Ovary (tissue), 3 donors: ENCODE results near the gene DCAF7.

ENCODE experiments used
- CTCF ChIP-seq, 3 donors: fragments of 450-650 bp in 2 of 3; fragments of 200-600 bp in 1 of 3; IDR thresholded peaks; one replicate each; pipeline versions ENCODE4 v1.5.1 to v1.8.0; 2016 to 2022; ENCODE audit warnings: antibody characterized with exemption in 3 of 3, mild to moderate bottlenecking in 1 of 3
- POLR2A ChIP-seq: fragments of 450-650 bp; IDR thresholded peaks from one replicate; pipeline ENCODE4 v1.6.1; 2017; ENCODE audit warnings: antibody characterized with exemption, mild to moderate bottlenecking, moderate library complexity
- donor health status: DM: no; HTN: no; CAD: no.

GRCh38 chr17:63519116-63519881, 31.0 kb upstream of the DCAF7 start:
- TF ChIP-seq POLR2A (no peak), CTCF (IDR thresholded peaks at IDR 0.05) (no peak)
